Activated CD4-positive, alpha-beta memory T cell treated with anti-CD3 and anti-CD28 coated beads for 36 hours (primary cell): ENCODE measurements around the gene G6PD. TPM values are rescaled to one million over a fixed set of nuclear protein-coding genes. Genes with fewer than 3 reads are reported as not detected.

Experiments used
- CTCF ChIA-PET: fragments of 350-600 bp; sonication (Branson Sonifier 250); formaldehyde crosslinking; loops from one replicate; lab custom pipeline; 2021; ENCODE audit warnings: antibody characterized with exemption, inconsistent platforms; lab: Charles Lee
- POLR2A ChIA-PET: fragments of 350-600 bp; sonication (Branson Sonifier 250); formaldehyde crosslinking; loops from one replicate; lab custom pipeline; 2021; ENCODE audit warnings: antibody characterized with exemption; lab: Charles Lee
- DNase-seq: peaks from one replicate; pipeline ENCODE4 v3.0.0-alpha.2; 2020
- H3K27ac Mint-ChIP-seq: one replicate; pipeline ENCODE4 v1.8.0; 2021; ENCODE audit warnings: mixed read lengths
- H3K27me3 Mint-ChIP-seq: one replicate; pipeline ENCODE4 v1.8.0; 2021; ENCODE audit warnings: mixed read lengths
- H3K36me3 Mint-ChIP-seq: one replicate; pipeline ENCODE4 v1.8.0; 2021; ENCODE audit warnings: mixed read lengths
- H3K4me1 Mint-ChIP-seq: one replicate; pipeline ENCODE4 v1.8.0; 2021; ENCODE audit warnings: low read depth, mixed read lengths
- H3K4me3 Mint-ChIP-seq: one replicate; pipeline ENCODE4 v1.8.0; 2021; ENCODE audit warnings: mild to moderate bottlenecking, mixed read lengths
- H3K9me3 Mint-ChIP-seq: one replicate; pipeline ENCODE4 v1.8.0; 2021; ENCODE audit warnings: mixed read lengths
- intact Hi-C: fragments of 100-400 bp; cut with micrococcal nuclease; formaldehyde crosslinking; loops from one replicate; pipeline ENCODE4 v1.15.1; 2023
- total RNA-seq, 2 experiments: library from RNA; stranded (reverse); gene quantifications; one replicate each; pipeline ENCODE4 v1.2.3, GENCODE V29; 2021

Gene G6PD
- total RNA-seq, 2 experiments from 2014 or later, result 65.8 to 70.4 TPM

DNA sequence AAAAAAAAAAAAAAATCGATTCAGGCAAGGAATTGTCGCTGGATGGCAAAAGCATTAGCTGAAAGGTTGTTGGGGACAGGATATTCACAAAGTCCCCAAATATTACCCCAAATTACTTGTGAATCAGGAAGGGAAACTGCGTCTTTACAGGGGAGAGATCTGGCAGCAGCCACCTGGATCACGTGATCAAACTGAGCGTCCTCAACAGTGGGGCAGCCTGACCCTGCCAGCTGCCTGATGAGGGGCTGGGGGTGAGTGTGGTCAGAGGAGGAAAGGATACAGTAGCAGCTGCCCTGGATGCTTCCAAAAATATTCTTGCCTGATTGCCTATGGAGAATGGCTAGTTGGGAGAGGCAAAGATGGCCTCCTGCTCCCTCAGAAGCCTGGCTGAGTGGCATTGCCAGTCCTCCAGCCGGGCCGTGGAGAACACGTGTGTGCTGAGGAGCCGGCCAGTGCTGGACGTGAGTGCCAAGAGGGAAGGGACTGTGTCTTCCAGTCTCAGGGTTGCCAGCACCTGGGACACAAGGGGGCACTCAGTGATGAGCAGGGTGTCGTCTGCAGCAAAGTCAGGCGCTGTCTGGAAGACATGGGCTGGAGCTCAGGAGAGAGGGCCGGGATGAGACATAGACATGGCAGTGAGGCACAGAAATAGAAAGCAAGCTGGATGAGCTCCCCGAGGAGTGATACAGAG lies 64.6 kb downstream of the G6PD start:
- Mint-ChIP-seq H3K9me3 (no peaks in the 10 kb centered on the region), H3K27ac (no peak overlapping the region), H3K4me1 (peaks cover 25% of the 10 kb centered on the region), H3K36me3 (peaks cover 5% of the 10 kb centered on the region), H3K4me3 (no peak overlapping the region), H3K27me3 (no peaks in the 10 kb centered on the region)
- ChIA-PET POLR2A (interaction anchor here (0.9 kb wide), 1 partner anchor 85 kb away, joined by 4 read pairs; no protein-coding TSS in a partner anchor), CTCF (no interaction called here)
- intact Hi-C loops, result no loop called here
- DNase-seq, result no peak

Other genes starting within 250 kb of the G6PD start
- 1,000 to 10,000 TPM; 1,023 to 1,032 TPM for gene FLNA, start 172.2 kb downstream of the G6PD start, total RNA-seq
- 10 to 100 TPM; 75.8 to 79.1 TPM for gene EMD, start 167.6 kb downstream of the G6PD start, total RNA-seq
- 1,000 to 10,000 TPM; 3,597 to 3,654 TPM for gene RPL10, start 148.5 kb downstream of the G6PD start, total RNA-seq
- gene DNASE1L1, start 137.6 kb downstream of the G6PD start, total RNA-seq, result 10 to 100 TPM; 12.5 to 13.3 TPM
- gene TAFAZZIN, start 135.3 kb downstream of the G6PD start, total RNA-seq, result 10 to 100 TPM; 58.6 to 66.4 TPM
- gene ATP6AP1, start 118.2 kb downstream of the G6PD start, total RNA-seq, result 10 to 100 TPM; 30.8 to 31.6 TPM
- 100 to 1,000 TPM; 119 to 121 TPM for gene GDI1, start 109.7 kb downstream of the G6PD start, total RNA-seq
- gene FAM50A, start 102.7 kb downstream of the G6PD start, total RNA-seq, result 10 to 100 TPM; 61.1 to 61.9 TPM
- gene PLXNA3, start 88.6 kb downstream of the G6PD start, total RNA-seq, result 10 to 100 TPM; 33.7 to 35.2 TPM
- 10 to 100 TPM; 45.5 to 47.7 TPM for gene LAGE3, start 67.6 kb downstream of the G6PD start, total RNA-seq
- gene UBL4A, start 60.2 kb downstream of the G6PD start, total RNA-seq, result 10 to 100 TPM; 49.5 to 53.3 TPM
- 10 to 100 TPM; 14.4 to 16.1 TPM for gene SLC10A3, start 56.2 kb downstream of the G6PD start, total RNA-seq
- 10 to 100 TPM; 21.4 to 28.4 TPM for gene FAM3A, start 30.6 kb downstream of the G6PD start, total RNA-seq
- gene IKBKG, start 774 bp upstream of the G6PD start, total RNA-seq, result 10 to 100 TPM; 39.4 to 45.9 TPM
- gene CTAG1A, start 38.3 kb upstream of the G6PD start, total RNA-seq, result not detected
- not detected for gene CTAG1B, start 72.4 kb upstream of the G6PD start, total RNA-seq
- gene CTAG2, start 106.7 kb upstream of the G6PD start, total RNA-seq, result not detected
- 1 to 10 TPM; 3.4 to 3.7 TPM for gene GAB3, start 204.2 kb upstream of the G6PD start, total RNA-seq
- gene DKC1, start 216.0 kb upstream of the G6PD start, total RNA-seq, result 10 to 100 TPM; 94.0 to 95.5 TPM